Measurements from ENCODE around the gene PPP2R5B.
"Not testable (repeated sequence)": the region's sequence is repeated elsewhere in the genome, so short reads cannot be mapped to it uniquely, and the experiment has no call there.

Gene PPP2R5B

DNA sequence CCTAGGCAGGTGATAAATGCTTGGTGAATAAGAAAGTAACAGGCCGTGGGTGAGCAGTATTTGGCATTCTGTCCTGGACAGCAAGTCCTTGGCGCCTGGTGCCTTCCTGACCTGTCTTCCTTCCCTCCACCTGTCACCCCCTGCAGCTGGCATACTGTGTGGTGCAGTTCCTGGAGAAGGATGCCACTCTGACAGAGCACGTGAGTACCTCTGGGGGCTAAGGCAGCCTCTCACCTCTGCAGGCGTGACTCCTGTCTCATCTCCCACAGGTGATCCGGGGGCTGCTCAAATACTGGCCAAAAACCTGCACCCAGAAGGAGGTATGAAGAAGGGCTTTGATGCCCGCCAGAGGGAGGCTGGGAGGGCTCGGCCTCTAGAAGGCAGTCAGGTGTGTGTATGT, 6.8 kb downstream of the PPP2R5B start:
- no peak for DNase-seq

DNA sequence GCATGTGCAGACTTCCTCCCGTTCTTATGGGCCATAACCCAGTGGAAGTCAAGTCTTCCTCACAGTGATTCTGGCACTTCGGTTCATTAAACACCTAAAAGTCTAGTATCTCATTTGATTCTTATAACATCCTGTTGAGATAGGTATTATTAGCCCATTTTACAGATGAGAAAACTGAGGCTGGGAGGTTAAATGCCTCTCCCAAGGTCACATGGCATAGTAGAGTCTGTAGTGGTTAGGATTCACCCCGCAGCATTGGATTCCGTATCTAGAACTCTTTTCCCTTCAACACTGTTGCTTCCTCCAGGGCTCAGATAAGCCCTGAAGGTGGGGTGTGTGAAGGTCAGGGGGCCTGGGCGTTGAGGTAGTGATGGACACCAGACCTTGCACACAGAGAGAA, 7.8 kb downstream of the PPP2R5B start:
- DNase-seq, result no peak

DNA sequence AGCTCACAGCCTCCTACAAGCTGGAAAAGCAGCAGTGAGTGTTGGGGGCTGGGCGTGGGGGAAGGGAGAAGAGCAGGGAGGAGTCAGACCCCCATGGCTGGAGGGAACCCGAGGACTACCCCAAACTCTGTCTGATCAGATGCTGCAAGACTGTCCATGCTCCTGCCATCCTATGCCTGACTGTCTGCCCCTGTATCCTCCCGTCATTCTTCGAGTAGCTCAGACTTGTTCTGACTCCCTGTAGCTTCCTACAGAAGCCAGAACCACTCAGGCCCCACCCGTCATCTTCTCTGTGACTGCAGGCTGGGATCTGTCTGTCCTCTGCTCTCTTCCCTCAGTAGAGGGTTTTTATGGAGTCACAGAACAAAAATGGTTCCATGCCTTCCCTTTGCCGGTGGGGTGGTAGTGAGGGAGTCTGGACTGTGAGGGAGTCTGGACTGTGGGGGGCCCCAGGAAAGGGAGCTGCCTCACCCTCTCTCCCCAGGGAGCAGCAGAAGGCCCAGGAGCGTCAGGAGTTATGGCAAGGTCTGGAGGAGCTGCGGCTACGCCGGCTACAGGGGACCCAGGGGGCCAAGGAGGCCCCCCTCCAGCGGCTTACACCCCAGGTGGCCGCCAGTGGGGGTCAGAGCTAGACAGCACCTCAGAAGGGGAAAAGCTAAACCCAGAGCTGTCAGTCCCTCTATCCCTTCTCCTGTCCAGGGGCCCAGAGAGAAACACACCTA, 8.9 kb downstream of the PPP2R5B start:
- DNase-seq, result no peak

DNA sequence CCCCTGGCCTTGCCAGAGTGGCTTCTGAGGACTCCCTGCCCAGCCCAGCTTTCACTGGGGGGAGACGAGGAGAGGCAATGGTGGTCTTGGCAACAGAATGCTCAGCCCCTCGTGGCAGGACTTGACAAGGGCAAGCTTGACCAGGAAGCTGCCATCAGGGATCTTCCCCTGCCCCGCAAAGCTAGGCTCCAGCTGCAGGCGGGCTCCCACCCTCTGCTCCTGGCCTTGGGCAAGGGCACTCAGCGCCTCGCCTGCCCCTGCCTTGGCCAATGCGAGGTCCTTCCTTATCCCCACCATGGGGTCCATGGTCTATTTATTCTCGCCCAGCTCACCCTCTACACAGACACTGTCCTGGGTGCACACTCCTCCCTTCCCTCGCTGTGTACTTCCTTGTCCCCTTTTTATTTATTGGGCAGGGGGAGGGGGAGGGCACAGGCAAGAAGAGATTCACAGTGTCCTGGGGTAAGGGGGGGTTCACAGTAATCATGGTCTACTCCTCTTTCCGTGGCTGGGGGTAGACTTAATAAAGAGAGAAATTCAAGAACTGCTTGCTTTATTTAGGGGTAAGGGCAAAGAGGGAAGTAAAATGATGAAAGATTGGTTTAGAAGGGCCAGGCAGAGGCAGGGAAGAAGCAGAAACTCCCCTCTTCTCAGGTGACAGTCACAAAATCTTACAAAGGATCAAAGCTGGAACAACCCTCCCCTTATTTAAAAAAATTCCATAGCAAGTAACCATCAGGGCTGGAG, 9.6 kb downstream of the PPP2R5B start:
- DNase-seq, result no peak

DNA sequence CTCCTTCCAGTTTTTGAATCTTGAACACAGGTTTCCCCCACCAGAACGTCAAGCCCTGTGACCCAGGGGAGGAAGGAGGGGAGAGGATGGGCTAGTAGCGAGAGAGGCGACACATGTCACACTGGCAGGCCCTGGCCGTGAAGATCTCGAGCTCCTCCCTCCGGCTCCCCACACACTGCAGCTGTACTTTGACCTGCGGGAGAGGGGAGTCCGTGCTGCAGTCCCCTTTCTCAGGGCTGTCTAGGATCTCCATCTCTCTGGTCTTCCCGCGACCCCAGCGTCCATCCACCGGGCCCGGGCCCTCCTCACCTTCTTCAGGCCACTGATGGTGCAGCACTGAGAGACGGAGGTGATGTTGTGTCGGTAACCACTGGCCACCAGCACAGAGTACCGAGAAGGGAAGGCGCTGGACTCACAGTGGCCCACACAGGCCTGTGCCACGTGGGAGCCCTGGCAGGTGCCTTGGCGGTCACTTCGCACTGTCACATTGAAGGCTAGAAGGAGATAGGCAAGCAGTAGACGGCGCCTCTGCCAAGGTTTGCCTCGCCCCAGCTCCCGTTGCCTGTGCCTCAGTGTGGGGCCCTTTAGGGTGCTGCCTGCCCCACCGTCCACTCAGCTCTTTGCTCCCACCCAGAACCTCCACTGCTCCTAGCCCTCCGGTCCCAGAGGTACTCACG, 10.3 kb downstream of the PPP2R5B start:
- DNase-seq, result no peak

DNA sequence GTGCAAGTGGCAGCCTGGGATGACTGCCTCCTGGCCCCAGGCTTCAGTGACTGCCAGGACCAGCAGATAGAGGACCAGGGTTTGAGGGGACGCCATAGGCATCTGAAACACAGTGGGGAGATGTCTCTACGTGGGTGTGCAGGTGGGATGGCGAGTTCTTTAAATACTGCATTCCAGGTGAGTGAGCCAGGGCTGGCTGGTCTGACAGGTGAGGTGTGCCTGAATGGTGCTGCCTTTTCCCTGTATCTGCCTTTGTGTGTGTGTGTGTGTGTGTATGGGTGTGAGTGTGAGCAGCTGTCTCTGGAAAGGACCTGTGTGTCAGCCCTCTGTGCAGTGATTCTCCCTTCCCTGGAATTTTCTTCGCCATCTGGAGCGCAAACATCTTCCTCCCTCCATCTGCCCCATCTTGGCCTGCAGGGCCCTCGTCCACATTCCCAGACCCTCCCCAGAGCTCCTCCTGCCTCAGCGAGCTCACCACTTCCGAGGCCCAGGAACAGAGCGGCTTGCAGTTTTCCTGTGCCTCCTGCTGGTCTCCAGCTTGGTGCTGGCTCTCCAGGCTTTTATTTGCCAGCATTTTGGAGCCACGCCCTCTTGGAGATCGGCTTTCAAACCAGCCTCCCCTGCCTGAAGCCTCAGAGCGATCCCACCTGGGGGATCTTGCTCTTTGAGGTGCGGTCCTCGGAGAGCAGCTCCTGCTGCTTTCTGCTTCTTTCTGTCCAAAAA, 11.0 kb downstream of the PPP2R5B start, which contains the start of gene GPHA2:
GPHA2 (minus strand) TSS at position 535 of the 723 bp plus-strand sequence; CDS start at position 102, 433 bp downstream.
- no peak for DNase-seq

DNA sequence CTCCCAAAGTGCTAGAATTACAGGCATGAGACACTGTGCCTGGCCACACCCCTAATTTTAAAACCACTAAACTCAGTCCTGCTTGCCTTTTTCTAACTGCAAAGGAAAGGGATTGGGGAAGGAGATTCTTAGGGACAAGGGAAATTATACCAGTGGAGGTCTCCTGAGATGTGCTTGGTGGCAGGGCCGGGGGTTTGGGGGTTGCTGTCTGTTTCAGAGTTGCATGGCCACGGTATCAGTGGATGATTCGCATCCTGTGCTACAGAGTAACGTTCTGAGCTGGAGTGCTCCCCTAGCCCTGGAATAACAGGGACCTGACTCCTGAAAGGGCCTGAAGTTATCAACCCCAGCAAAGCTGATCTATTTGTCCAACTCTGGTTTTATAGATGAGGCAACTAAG, 12.1 kb downstream of the PPP2R5B start:
- no peak for DNase-seq

DNA sequence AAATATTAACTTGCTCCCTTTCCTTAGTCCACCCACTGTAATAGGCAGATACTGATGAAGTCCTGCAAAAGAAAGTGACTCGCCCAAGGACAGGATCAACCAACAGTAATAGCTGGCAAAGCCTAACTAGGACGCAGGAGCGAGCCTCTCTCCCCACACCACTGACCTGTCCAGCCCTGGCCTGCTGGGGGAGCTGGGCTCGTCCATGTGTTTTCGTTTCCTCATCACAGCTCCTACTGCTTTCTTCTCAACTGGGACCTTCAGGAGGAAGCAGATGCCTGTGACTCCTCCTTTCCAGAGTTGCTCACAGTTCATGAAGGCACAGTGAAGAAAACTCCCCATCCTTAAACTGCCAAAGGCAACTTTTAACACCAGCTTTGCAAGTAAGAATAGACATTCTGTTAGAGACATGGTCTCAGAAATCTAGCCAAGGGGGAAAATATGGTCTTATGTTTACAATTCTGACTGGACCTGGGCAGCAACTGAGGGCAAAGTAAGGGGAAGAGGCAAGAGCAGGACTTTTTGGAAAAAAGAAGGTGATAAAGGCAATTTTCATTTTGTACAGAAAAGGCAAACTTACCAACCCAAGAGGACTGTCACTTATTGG, 22.8 kb downstream of the PPP2R5B start:
- no peak for DNase-seq

DNA sequence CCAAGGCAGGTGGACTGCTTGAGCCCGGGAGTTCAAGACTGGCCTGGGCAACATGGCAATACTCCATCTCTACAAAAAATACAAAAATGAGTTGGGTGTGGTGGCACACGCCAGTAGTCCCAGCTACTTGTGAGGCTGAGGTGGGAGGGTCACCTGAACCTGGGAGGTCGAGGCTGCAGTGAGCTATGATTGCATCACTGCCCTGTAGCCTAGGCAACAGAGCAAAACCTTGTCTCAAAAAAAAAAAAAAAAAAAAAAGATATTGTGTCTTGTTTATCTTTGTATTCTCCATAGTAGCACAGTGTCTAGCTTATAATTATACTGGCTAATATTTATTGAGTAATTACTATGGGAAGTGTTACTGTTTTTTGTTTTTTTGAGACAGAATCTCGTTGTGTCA, 27.0 kb downstream of the PPP2R5B start:
- DNase-seq, result no peak

DNA sequence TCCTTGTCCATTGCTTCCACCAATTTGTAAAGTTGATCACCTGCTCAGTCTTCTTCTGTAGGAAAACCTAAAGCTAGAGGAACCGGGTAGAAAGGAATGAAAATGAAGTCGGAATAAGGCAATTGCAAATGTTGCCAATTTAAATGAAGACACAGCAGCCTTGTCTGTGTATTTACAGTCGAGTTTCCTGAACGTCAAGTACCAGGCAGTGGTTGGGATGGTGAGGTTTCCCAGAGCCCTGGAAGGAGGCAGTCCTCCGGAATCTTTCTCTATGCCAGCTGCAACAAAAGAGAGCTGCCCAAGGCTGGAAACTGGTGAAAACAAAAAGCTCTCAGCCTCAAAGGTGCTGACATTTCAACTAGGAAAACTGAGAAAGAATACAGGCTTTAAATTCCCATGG, 29.7 kb downstream of the PPP2R5B start:
- no peak for DNase-seq

DNA sequence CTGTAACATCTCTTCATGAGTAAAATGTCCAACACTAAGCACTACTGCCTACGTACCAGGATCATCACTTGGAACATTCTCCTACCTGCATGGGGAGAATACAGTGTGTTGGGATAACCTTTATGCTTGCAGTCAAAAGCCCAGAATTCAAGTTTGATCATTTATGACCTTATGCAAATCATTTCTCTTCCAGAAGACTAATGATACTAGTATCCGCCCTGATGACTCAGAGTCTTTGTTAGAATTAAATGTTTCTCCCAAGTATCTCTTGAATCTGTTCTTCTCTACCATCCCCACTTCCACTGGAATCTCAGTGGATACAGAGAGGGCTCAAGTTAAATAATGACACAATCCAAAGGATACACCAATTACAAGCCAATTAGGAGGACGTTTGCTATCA, 35.0 kb downstream of the PPP2R5B start:
- no peak for DNase-seq

DNA sequence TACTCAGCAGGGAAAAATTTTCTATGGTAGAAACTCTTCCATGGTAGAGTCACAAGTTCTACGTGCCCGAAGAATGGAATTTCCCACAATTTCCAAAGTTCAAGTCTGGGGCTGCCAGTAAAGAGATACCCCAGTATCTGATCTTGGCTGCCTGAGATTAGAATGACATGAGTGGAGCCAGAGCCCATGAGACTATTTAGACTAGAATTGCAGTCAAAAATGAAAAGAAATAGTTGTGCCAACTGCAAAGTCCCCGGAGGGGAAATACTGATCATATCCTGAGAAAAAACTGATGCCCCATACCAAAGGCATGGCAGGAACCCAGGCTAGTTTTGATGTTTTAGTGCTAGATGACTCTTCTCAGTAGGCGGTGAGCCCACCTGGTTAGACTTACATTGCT, 36.2 kb downstream of the PPP2R5B start:
- no peak for DNase-seq

DNA sequence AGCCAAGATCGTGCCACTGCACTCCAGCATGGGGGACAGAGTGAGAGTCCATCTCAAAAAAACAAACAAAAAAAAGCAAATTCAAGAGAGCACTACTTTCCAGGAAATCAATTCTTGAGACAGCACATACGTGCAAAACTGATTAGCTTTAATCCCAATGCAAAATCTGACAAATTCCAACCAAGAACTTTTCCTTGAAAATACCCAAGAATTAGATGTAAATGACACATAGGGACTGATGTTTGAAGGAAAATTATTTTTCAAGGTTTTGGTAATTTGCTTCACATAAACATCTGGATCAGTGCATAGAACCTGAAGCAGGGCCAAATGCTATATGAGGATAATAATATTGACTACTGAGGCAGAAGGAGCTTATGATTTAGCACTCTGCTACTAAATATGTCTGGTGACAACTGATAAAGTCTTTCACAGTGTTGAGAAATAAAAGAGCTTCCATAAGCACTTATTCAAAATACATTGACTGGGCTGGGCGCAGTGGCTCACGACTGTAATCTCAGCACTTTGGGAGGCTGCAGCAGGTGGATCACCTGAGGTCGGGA, 38.7 kb downstream of the PPP2R5B start:
- DNase-seq, result no peak

DNA sequence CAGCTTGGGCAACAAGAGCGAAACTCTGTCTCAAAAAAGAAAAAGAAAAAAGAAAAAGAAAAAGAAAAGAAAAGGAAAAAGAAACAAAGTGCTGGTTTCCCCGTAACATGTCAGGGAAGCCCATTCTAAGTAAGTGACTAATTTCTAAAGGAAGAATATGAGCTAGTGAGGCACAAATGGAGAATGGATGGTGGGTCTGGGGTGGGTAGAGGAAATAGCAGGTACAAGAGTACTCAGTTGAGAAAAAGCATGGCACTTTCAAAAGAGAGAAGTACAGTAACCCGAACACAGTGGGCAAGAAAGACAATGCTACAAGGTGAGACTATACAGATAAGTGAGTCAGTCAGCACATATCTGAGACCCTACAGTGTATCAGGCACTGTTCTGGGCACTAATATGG, 42.9 kb downstream of the PPP2R5B start:
- DNase-seq, result no peak

DNA sequence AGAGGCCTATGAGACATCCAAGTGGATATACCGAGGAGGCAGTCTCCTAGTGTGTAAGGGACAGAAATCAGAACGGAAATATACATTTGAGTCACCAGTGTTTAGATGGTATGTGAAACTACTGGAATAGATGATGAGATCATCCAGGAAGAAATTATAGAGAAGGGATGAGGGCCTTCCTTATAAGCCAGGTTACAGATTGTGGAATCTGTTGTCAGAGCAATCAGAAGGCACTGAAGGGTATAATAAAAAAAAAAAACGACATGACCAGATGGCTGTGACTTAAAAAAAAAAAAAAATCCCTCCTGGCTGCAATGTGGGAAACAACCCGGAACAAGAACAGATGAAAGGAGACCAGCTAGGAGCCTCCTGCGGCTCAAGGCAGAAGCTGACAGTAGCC, 44.7 kb downstream of the PPP2R5B start:
- no peak for DNase-seq

DNA sequence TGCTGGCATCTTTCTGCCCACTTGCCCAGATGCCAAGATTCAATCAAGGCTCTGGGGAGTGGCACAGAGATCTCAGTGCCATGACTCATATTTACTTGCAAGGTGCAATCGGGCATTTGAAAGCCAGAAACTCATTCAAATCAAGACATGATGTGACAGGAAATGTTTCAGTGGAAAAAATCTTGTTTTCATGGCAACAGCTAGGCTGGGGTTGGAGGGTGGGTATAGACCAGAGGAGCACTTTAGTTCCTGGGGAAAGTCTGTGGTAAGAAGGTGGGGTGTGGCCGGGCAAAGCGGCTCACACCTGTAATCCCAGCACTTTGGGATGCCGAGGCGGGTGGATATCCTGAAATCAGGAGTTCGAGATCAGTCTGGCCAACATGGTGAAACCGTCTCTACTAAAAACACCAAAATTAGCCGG, 46.3 kb downstream of the PPP2R5B start:
- DNase-seq, result no peak

DNA sequence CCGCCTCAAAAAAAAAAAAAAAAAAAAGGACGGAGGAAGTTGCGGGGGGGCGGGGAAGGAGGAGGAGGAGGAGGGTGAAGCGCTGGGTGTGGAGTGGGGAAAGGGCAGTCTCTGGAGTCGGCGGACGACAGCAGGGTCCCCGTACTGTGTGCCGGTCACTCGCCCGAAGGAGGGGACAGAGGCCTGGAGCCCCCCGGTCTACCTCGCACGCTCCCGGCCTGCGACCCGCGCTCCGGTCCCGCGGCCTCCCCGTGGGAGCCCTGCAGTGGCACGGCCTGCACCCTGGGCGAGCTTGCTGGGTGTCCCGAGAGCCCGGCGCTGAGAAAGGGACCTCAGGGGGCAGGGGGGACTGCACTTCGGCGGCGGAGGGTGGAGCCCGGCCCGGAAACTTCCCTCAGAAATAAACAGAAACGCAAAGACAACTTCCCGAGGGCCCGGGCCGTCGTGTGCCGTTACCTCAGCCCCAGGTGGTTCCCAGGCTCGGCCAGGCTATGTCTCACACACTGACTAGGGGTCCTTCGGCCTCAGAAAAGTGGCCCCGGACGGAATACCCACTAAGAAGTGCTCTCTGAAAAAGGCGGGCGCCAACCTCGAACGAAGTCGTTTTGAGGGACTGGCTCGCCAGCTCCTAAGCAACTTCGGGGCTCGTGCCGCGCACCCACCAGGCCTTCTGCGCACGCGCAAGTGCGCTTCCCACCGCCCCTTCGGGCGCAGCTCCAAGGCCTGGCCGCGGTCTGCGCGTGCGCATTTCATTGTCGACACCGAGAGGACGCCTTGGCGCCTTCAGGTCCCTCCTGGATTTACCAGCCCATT, 47.1 kb downstream of the PPP2R5B start, which contains the start of gene MAJIN:
MAJIN (minus strand) TSS at position 688 of the 813 bp plus-strand sequence. CDS start 12,703 bp downstream, outside the sequence.
- no peak for DNase-seq

DNA sequence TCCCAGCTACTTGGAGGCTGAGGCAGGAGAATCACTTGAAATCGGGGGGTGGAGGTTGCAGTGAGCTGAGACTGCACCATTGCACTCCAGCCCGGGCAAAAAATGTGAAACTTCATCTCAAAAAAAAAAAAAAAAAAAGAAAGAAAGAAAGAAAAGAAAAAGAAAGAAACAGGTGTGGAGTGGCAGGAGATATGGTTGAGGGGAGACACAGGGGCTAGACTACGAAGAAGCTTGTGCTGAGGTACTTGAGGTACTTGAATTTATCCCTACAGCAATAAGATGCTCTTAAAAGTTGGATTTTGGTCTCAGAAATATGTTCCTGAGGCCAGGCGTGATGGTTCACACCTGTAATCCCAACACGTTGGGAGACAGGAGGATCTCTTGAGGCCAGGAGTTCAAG, 49.6 kb downstream of the PPP2R5B start:
- no peak for DNase-seq

DNA sequence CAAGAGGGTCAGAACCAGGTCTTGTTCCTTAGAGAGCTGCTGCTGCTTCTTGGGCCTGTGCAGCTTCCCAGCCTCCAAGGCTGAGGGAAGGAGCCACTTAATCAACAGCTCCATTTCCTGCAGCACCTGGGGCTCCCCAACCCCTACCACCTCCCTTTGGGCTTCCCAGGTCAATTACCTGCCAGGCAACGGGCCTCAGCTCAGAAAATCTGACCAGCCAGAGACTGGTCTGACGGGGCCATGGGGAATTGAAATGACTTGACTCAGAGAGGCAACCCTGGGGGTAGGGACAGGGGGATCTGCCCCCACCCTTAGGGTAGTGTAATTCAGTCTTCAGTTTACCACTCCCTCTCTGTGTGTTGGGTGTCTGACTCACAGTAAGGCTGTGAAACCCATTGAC, 52.2 kb downstream of the PPP2R5B start:
- no peak for DNase-seq

DNA sequence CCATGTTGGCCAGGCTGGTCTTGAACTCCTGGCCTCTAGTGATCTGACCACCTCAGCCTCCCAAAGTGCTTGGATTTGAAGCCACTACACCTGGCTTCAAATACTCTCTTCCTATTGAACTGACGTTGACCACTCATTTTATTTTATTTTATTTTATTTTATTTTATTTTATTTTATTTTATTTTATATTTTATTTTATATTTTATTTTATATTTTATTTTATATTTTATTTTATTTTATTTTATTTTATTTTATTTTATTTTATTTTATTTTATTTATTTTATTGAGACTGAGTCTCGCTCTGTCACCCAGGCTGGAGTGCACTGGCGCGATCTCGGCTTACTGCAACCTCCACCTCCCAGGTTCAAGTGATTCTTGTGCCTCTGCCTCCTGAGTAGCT, 58.9 kb downstream of the PPP2R5B start:
- DNase-seq, result not testable (repeated sequence)

Measured in NCI-H1048 (cell line).